T-helper 17 cell (primary cell): Measurements from ENCODE around the gene ST8SIA5. TPM values are rescaled to one million over a fixed set of nuclear protein-coding genes. Genes with fewer than 3 reads are reported as not detected.

Source experiments
- ATAC-seq: fragments of 150-1000 bp; cut with Tn5 transposase; 2 replicates; pipeline ENCODE4 v1.10.0; 2021; ENCODE audit warnings: mild to moderate bottlenecking, moderate library complexity
- DNase-seq, 3 donors: peaks; one replicate each; pipeline versions ENCODE4 v3.0.0 to v3.0.0-alpha.2; 2020 to 2021
- H3K9me3 ChIP-seq: one replicate; pipeline ENCODE4 v1.7.0; 2013; ENCODE audit warnings: low read length, mild to moderate bottlenecking; ENCODE audit not compliant: control insufficient read depth, poor library complexity, severe bottlenecking
- H3K27ac Mint-ChIP-seq: one replicate; pipeline ENCODE4 v1.8.0; 2022; ENCODE audit warnings: mild to moderate bottlenecking, moderate library complexity, mixed read lengths
- H3K27me3 Mint-ChIP-seq: one replicate; pipeline ENCODE4 v1.8.0; 2022; ENCODE audit warnings: mixed read lengths
- H3K36me3 Mint-ChIP-seq: one replicate; pipeline ENCODE4 v1.8.0; 2022; ENCODE audit warnings: low read depth, mixed read lengths
- H3K4me1 Mint-ChIP-seq: one replicate; pipeline ENCODE4 v1.8.0; 2022; ENCODE audit warnings: mild to moderate bottlenecking, mixed read lengths
- H3K4me3 Mint-ChIP-seq: one replicate; pipeline ENCODE4 v1.8.0; 2022; ENCODE audit warnings: mild to moderate bottlenecking, moderate library complexity, mixed read lengths
- total RNA-seq, 4 donors: library from RNA in 2 of 4; stranded (reverse) in 2 of 4; gene quantifications; one replicate each; pipeline ENCODE4 v1.2.3 and lab custom pipeline; 2022 to 2026

Gene ST8SIA5
- total RNA-seq, 2 donors from 2014 or later: 0.34 TPM; not detected in 1

- no peak for DNase-seq
- peaks cover 2% of the 10 kb centered on the region for H3K4me1 Mint-ChIP-seq
- no peaks in the 10 kb centered on the region for H3K36me3 Mint-ChIP-seq
- H3K4me3 Mint-ChIP-seq: no peak overlapping the region
- H3K9me3 ChIP-seq: no peaks in the 10 kb centered on the region
- H3K27me3 Mint-ChIP-seq: peaks cover 55% of the 10 kb centered on the region
- H3K27ac Mint-ChIP-seq: no peak overlapping the region
- ATAC-seq: no peak
These were observed 40.0 kb downstream of the ST8SIA5 start for GRCh38 chr18:46716827-46717226.

- H3K27me3 Mint-ChIP-seq: peaks cover 50% of the 10 kb centered on the region
- no peak for ATAC-seq
- peaks cover 2% of the 10 kb centered on the region for H3K4me1 Mint-ChIP-seq
- no peak overlapping the region for H3K27ac Mint-ChIP-seq
- no peak for DNase-seq
- no peaks in the 10 kb centered on the region for H3K9me3 ChIP-seq
- H3K36me3 Mint-ChIP-seq: no peaks in the 10 kb centered on the region
- H3K4me3 Mint-ChIP-seq: no peak overlapping the region
These were observed 40.5 kb downstream of the ST8SIA5 start for GRCh38 chr18:46716336-46716735.

GRCh38 chr18:46715062-46715461 is 41.8 kb downstream of the ST8SIA5 start:
- peaks cover 2% of the 10 kb centered on the region for H3K4me1 Mint-ChIP-seq
- no peaks in the 10 kb centered on the region for H3K36me3 Mint-ChIP-seq
- H3K4me3 Mint-ChIP-seq: no peak overlapping the region
- ATAC-seq: no peak
- H3K27ac Mint-ChIP-seq: no peak overlapping the region
- no peaks in the 10 kb centered on the region for H3K9me3 ChIP-seq
- H3K27me3 Mint-ChIP-seq: peaks cover 41% of the 10 kb centered on the region
- DNase-seq: no peak

GRCh38 chr18:46712406-46712805 is 44.4 kb downstream of the ST8SIA5 start:
- Mint-ChIP-seq H3K27ac (no peak overlapping the region), H3K27me3 (peaks cover 19% of the 10 kb centered on the region), H3K36me3 (no peaks in the 10 kb centered on the region), H3K4me1 (no peaks in the 10 kb centered on the region), H3K4me3 (no peak overlapping the region)
- ATAC-seq: no peak
- no peak for DNase-seq
- no peaks in the 10 kb centered on the region for H3K9me3 ChIP-seq

- H3K4me1 Mint-ChIP-seq: peaks cover 1% of the 10 kb centered on the region
- H3K27ac Mint-ChIP-seq: no peak overlapping the region
- peaks cover 13% of the 10 kb centered on the region for H3K27me3 Mint-ChIP-seq
- ATAC-seq: no peak
- H3K36me3 Mint-ChIP-seq: no peaks in the 10 kb centered on the region
- DNase-seq: no peak
- H3K9me3 ChIP-seq: no peaks in the 10 kb centered on the region
- H3K4me3 Mint-ChIP-seq: no peak overlapping the region
These were observed 45.4 kb downstream of the ST8SIA5 start for GRCh38 chr18:46711444-46711863.

GRCh38 chr18:46706968-46707367 is 49.9 kb downstream of the ST8SIA5 start:
- Mint-ChIP-seq H3K36me3 (no peaks in the 10 kb centered on the region), H3K27me3 (peaks cover 8% of the 10 kb centered on the region), H3K4me1 (peaks cover 4% of the 10 kb centered on the region), H3K27ac (no peak overlapping the region), H3K4me3 (no peak overlapping the region)
- DNase-seq (no peak), ATAC-seq (no peak)
- no peaks in the 10 kb centered on the region for H3K9me3 ChIP-seq

- ATAC-seq (no peak), DNase-seq (no peak)
- Mint-ChIP-seq H3K4me3 (no peak overlapping the region), H3K27ac (no peak overlapping the region), H3K36me3 (no peaks in the 10 kb centered on the region), H3K27me3 (peaks cover 8% of the 10 kb centered on the region), H3K4me1 (peaks cover 4% of the 10 kb centered on the region)
- no peaks in the 10 kb centered on the region for H3K9me3 ChIP-seq
These were observed 51.3 kb downstream of the ST8SIA5 start for GRCh38 chr18:46705521-46705920.

- Mint-ChIP-seq H3K36me3 (no peaks in the 10 kb centered on the region), H3K4me3 (no peak overlapping the region), H3K4me1 (peaks cover 4% of the 10 kb centered on the region), H3K27me3 (peaks cover 8% of the 10 kb centered on the region), H3K27ac (no peak overlapping the region)
- ATAC-seq (no peak), DNase-seq (no peak)
- H3K9me3 ChIP-seq: no peaks in the 10 kb centered on the region
These were observed 52.0 kb downstream of the ST8SIA5 start for GRCh38 chr18:46704816-46705215.

GRCh38 chr18:46704189-46704588 is 52.7 kb downstream of the ST8SIA5 start:
- no peak for ATAC-seq
- H3K27me3 Mint-ChIP-seq: peaks cover 8% of the 10 kb centered on the region
- H3K27ac Mint-ChIP-seq: no peak overlapping the region
- H3K4me1 Mint-ChIP-seq: peaks cover 4% of the 10 kb centered on the region
- no peaks in the 10 kb centered on the region for H3K36me3 Mint-ChIP-seq
- no peak overlapping the region for H3K4me3 Mint-ChIP-seq
- no peak for DNase-seq
- H3K9me3 ChIP-seq: no peaks in the 10 kb centered on the region

- Mint-ChIP-seq H3K4me3 (no peak overlapping the region), H3K27me3 (peaks cover 8% of the 10 kb centered on the region), H3K36me3 (peaks cover 4% of the 10 kb centered on the region), H3K27ac (no peak overlapping the region), H3K4me1 (peaks cover 4% of the 10 kb centered on the region)
- H3K9me3 ChIP-seq: no peaks in the 10 kb centered on the region
- DNase-seq (no peak), ATAC-seq (no peak)
These were observed 54.4 kb downstream of the ST8SIA5 start for GRCh38 chr18:46702471-46702870.

- Mint-ChIP-seq H3K27ac (no peak overlapping the region), H3K4me1 (no peaks in the 10 kb centered on the region), H3K27me3 (peaks cover 9% of the 10 kb centered on the region), H3K36me3 (peaks cover 4% of the 10 kb centered on the region), H3K4me3 (no peak overlapping the region)
- no peaks in the 10 kb centered on the region for H3K9me3 ChIP-seq
- ATAC-seq (no peak), DNase-seq (no peak)
These were observed 56.6 kb downstream of the ST8SIA5 start for GRCh38 chr18:46700066-46700824.

- no peak overlapping the region for H3K4me3 Mint-ChIP-seq
- H3K36me3 Mint-ChIP-seq: peaks cover 10% of the 10 kb centered on the region
- H3K27ac Mint-ChIP-seq: no peak overlapping the region
- peaks cover 21% of the 10 kb centered on the region for H3K27me3 Mint-ChIP-seq
- no peak for ATAC-seq
- H3K4me1 Mint-ChIP-seq: peaks cover 2% of the 10 kb centered on the region
- no peaks in the 10 kb centered on the region for H3K9me3 ChIP-seq
- DNase-seq: no peak
These were observed 60.2 kb downstream of the ST8SIA5 start for GRCh38 chr18:46696702-46697101.

GRCh38 chr18:46696268-46696667 is 60.6 kb downstream of the ST8SIA5 start:
- no peak for ATAC-seq

GRCh38 chr18:46693996-46694395 is 62.9 kb downstream of the ST8SIA5 start:
- ATAC-seq (no peak), DNase-seq (no peak)
- Mint-ChIP-seq H3K4me3 (no peak overlapping the region), H3K36me3 (peaks cover 13% of the 10 kb centered on the region), H3K27me3 (peaks cover 21% of the 10 kb centered on the region), H3K27ac (no peak overlapping the region), H3K4me1 (peaks cover 2% of the 10 kb centered on the region)
- H3K9me3 ChIP-seq: no peaks in the 10 kb centered on the region

More at GRCh38 chr18:46696268-46696667, 60.6 kb downstream of the ST8SIA5 start:
- no peaks in the 10 kb centered on the region for H3K9me3 ChIP-seq
- Mint-ChIP-seq H3K4me3 (no peak overlapping the region), H3K4me1 (peaks cover 2% of the 10 kb centered on the region), H3K27ac (no peak overlapping the region), H3K36me3 (peaks cover 10% of the 10 kb centered on the region), H3K27me3 (peaks cover 21% of the 10 kb centered on the region)
- DNase-seq: no peak
